ENCODE measurements around the gene ZNF783.
"Not testable (repeated sequence)": the region's sequence is repeated elsewhere in the genome, so short reads cannot be mapped to it uniquely, and the experiment has no call there.

Gene ZNF783

GRCh38 chr7:149241696-149242095 is 20.3 kb upstream of the ZNF783 start:
- no peak for DNase-seq

GRCh38 chr7:149245244-149245643 is 16.8 kb upstream of the ZNF783 start:
- DNase-seq: no peak

DNA sequence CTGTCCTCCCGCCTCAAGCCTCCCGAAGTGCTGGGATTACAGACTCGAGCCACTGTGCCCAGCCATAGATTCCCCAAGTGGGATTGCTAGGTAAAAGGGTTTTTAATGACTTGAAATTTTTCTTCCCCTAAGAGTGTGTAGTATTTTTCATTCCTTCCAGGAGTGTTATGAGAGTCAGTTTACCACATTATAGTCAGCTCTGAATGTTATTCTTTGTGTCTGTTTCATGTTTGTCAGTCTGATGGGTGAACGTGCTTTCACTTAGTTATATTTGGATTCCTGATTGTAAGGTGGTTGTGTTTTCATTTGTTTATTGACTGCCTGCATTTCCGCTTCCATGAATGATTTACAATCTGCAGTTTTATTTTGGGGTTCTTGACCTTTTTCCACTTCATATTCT is 16.3 kb upstream of the ZNF783 start:
- no peak for DNase-seq

DNA sequence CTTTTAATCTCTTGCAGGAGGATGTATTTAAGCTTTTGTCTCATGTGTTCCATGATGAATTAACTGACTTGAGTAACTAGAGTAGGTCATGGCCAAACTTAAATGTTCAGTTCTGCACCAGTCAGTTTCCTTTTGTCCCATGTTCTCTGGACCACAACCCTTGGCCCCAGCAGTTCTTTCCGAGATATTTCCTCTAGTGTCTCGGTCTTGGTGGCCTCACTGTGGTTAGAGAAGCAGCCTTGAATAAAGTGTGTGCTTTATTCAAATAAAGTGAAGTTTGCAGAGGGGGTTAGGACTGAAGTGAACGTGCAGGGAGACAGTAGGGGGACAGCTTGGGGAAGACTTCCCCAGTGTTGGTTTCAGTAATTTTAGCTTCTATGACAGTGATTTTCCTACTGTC is 13.2 kb upstream of the ZNF783 start:
- no peak for DNase-seq

- DNase-seq: not testable (repeated sequence)
Observed at GRCh38 chr7:149250151-149250550, 11.8 kb upstream of the ZNF783 start.

- DNase-seq: not testable (repeated sequence)
Observed at GRCh38 chr7:149251518-149251917, 10.5 kb upstream of the ZNF783 start.

- DNase-seq: no peak
Observed at GRCh38 chr7:149252378-149252777, 9.6 kb upstream of the ZNF783 start.

DNA sequence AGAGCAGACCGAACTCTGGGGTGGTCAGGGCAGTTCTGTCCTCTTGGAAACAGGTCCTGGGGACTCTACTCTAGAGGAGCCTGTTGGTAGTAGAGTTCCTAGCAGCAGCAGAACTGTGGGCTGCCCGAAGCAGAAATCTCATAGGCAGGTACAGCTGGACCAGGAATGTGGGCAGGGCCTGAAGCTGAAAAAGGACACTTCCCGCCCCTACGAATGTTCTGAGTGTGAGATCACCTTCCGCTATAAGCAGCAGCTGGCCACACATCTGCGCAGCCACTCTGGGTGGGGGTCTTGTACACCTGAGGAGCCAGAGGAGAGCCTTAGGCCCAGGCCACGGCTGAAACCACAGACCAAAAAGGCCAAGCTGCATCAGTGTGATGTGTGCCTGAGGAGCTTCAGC is 8.3 kb upstream of the ZNF783 start:
- DNase-seq: no peak

- no peak for DNase-seq
Observed at GRCh38 chr7:149254181-149254858, 7.7 kb upstream of the ZNF783 start.

GRCh38 chr7:149255174-149255573 is 6.8 kb upstream of the ZNF783 start:
- DNase-seq: no peak

DNA sequence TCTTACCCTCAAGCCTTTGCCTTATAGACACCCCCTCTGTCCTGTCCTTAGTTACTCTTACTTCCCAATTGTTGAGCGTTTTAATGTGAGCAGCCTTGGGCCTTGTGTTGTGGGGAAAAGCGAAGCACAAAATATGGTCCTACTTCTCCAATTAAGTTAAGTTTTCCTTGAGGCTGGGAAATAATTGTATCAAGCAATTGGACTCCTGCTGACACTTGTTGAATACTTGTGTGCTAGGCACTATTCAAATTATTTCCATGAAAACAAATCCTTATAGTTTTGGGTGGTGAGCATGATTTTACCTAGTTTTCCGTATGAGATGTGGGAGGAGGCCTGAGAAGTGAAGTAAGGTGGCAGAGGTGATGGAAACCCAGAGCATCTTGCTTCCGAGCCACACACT is 5.4 kb upstream of the ZNF783 start:
- DNase-seq: no peak

DNA sequence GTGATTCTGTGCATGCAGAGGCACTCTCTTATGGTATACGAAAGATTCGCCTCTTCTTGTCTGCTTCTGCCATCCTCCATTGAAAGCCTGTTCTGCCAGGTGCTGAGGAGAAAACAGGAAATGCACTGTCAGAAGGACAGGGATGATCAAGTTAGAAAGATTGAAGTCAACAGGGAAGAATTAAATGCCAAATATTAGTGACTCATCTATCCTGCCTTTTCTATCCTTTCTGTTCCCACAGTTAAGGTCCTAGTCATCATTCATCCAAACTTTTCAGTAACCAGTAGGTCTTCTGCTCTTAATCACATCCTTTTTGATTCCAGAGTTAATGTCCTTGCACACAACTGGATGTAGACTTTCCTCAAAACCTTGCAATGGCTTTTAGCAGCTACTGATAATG is 4.8 kb upstream of the ZNF783 start:
- DNase-seq: peak; percentile 19

GRCh38 chr7:149261316-149261828 is 624 bp upstream of the ZNF783 start:
- DNase-seq: peak; percentile 47

DNA sequence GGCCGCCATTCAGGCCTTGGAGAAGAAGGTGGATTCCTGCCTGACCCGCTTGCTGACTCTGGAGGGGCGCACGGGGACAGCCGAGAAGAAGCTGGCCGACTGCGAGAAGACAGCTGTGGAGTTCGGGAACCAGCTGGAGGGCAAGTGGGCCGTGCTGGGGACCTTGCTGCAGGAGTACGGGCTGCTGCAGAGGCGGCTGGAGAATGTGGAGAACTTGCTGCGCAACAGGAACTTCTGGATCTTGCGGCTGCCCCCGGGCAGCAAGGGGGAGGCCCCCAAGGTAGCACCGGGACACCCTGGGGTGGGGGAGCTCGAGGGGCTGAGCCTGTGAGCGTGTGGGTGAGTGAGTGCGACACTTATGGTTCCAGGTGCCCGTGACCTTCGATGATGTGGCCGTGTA is 4.5 kb downstream of the ZNF783 start:
- DNase-seq: no peak

DNA sequence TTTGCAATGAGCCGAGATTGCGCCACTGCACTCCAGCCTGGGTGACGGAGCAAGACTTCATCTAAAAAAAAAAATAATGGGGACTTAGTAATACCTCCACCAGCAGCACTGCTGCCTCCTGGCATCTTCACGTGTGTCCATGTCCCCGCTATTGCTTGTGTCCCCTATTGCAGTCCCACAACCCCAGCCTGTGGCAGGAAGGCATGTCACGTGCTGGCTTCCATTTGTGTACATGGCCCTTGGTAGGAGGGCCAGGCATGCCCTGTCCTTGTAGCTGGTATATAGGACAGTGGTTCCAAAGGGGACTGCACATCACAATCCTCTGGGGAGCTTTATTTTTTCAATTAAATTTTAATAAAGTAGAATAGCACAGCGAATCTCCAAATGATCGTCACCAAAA is 5.7 kb downstream of the ZNF783 start:
- DNase-seq: no peak

GRCh38 chr7:149274424-149274823 is 12.4 kb downstream of the ZNF783 start:
- DNase-seq: not testable (repeated sequence)

GRCh38 chr7:149277871-149278270 is 15.9 kb downstream of the ZNF783 start:
- no peak for DNase-seq

DNA sequence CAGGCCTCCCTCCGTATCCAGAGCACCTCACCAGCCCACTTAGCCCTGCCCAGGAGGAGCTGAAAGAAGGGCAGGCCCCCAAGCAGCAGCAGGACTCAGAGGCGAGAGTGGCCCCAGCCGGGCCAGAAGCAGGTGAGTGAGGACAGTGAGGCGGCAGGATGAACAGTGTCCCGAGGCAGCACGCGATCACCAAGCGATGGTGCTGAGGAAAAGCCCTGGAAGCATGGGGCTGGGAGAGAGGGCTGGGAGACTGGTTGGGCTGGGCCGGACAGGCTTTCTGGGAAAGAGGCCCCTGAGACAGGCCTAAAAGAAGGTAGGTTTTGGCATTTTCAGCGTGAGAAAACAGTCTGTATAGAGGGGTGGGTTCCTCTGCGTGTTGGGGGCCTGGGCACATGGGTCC is 16.4 kb downstream of the ZNF783 start:
- DNase-seq: no peak

DNA sequence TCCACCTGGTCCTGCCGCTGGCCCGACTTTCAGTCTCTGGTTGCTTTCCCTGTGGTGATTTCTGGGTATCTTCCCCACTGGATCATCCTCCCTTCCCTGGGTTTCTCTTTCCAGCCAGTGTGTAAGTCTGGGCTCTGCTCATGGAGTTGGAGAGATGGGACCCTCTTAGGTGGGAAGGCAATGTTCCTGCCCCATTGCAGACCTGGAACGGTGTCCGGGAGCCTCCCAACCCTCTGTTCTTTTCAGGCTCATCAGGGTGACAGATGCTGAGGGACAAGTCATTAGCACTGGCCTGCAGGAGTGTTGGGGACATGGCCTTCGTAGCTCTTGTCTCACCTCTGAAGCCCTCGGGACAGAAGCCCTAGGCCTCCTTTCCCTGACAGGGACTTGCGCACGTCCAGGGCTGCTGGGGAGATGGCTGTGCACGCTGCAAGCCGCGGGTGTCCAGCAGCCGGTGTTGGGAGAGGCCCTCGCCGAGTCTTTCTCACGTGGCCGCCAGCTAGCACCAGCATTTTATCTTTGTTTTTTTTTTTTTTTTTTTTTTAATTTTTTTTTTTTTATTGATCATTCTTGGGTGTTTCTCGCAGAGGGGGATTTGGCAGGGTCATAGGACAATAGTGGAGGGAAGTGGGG is 17.2 kb downstream of the ZNF783 start:
- DNase-seq: no peak

GRCh38 chr7:149280151-149280550 is 18.2 kb downstream of the ZNF783 start:
- DNase-seq: no peak

- DNase-seq: no peak
Observed at GRCh38 chr7:149280661-149281507, 18.9 kb downstream of the ZNF783 start.

GRCh38 chr7:149281508-149282330 is 19.7 kb downstream of the ZNF783 start:
- DNase-seq: no peak

GRCh38 chr7:149282331-149282655 is 20.3 kb downstream of the ZNF783 start:
- no peak for DNase-seq
